Parathyroid adenoma (tissue), 2 donors: ENCODE data around the gene RFTN1.

Experiments
- H2AFZ ChIP-seq: fragments of 300-600 bp; sonication (generic); one replicate; pipeline ENCODE4 v1.7.0; 2017; ENCODE audit warnings: antibody characterized with exemption, mild to moderate bottlenecking
- H3K27ac ChIP-seq: fragments of 300-600 bp; sonication (generic); one replicate; pipeline ENCODE4 v1.7.0; 2017
- H3K27me3 ChIP-seq: fragments of 300-600 bp; sonication (generic); one replicate; pipeline ENCODE4 v1.7.0; 2017; ENCODE audit warnings: low read length; ENCODE audit not compliant: control insufficient read depth, insufficient read depth
- H3K36me3 ChIP-seq: fragments of 300-600 bp; sonication (generic); one replicate; pipeline ENCODE4 v1.7.0; 2017; ENCODE audit warnings: low read length; ENCODE audit not compliant: control insufficient read depth, insufficient read depth
- H3K4me1 ChIP-seq: fragments of 300-600 bp; sonication (generic); one replicate; pipeline ENCODE4 v1.7.0; 2017; ENCODE audit warnings: control low read depth
- H3K4me2 ChIP-seq: fragments of 300-600 bp; sonication (generic); one replicate; pipeline ENCODE4 v1.7.0; 2017; ENCODE audit warnings: low read length
- H3K4me3 ChIP-seq: fragments of 300-600 bp; sonication (generic); one replicate; pipeline ENCODE4 v1.7.0; 2017; ENCODE audit warnings: low read depth, low read length
- H3K79me2 ChIP-seq: fragments of 300-600 bp; sonication (generic); one replicate; pipeline ENCODE4 v1.7.0; 2017; ENCODE audit warnings: control low read depth
- H3K9ac ChIP-seq: fragments of 300-600 bp; sonication (generic); one replicate; pipeline ENCODE4 v1.7.0; 2017; ENCODE audit warnings: mild to moderate bottlenecking
- H3K9me3 ChIP-seq: fragments of 300-600 bp; sonication (generic); one replicate; pipeline ENCODE4 v1.7.0; 2017; ENCODE audit warnings: low read length; ENCODE audit not compliant: control insufficient read depth
- CTCF ChIP-seq: fragments of 300-600 bp; sonication (generic); IDR thresholded peaks from one replicate; pipeline ENCODE4 v1.7.0; 2017; ENCODE audit warnings: antibody characterized with exemption, mild to moderate bottlenecking
- donor health status: primary hyperparathyroidism.

The RFTN1 gene

GRCh38 chr3:16302082-16302631 is 211.3 kb downstream of the RFTN1 start:
- no peaks in the 10 kb centered on the region for H3K36me3 ChIP-seq
- H3K9me3 ChIP-seq, result no peaks in the 10 kb centered on the region
- no peak overlapping the region for H3K9ac ChIP-seq
- no peak overlapping the region for H3K4me2 ChIP-seq
- no peak overlapping the region for H3K27ac ChIP-seq
- no peaks in the 10 kb centered on the region for H3K79me2 ChIP-seq
- H3K27me3 ChIP-seq, result no peaks in the 10 kb centered on the region
- TF ChIP-seq CTCF, result no peak
- no peaks in the 10 kb centered on the region for H3K4me1 ChIP-seq
- H3K4me3 ChIP-seq, result no peak overlapping the region
- H2AFZ ChIP-seq, result no peak overlapping the region

DNA sequence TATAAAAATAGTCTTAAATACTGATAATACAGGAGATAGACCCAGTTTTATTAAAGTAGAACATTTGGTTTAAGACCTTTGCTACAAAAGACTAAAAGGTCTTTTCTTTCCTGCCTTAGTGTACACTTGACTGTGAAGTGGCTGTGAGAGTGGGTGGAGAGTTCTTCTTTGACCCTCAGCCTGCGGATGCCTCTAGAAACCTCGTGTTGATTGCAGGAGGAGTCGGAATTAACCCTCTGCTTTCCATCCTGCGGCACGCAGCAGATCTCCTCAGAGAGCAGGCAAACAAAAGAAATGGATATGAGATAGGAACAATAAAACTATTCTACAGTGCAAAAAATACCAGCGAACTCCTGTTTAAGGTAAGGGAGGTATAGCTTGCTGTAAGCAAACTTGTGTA is 212.0 kb downstream of the RFTN1 start:
- no peaks in the 10 kb centered on the region for H3K27me3 ChIP-seq
- TF ChIP-seq CTCF, result no peak
- H3K4me2 ChIP-seq, result no peak overlapping the region
- H3K79me2 ChIP-seq, result no peaks in the 10 kb centered on the region
- H2AFZ ChIP-seq, result no peak overlapping the region
- H3K9ac ChIP-seq, result no peak overlapping the region
- H3K4me3 ChIP-seq, result no peak overlapping the region
- H3K36me3 ChIP-seq, result no peaks in the 10 kb centered on the region
- H3K27ac ChIP-seq, result no peak overlapping the region
- no peaks in the 10 kb centered on the region for H3K9me3 ChIP-seq
- H3K4me1 ChIP-seq, result no peaks in the 10 kb centered on the region

- Histone ChIP-seq H3K27ac (no peak overlapping the region), H3K4me3 (no peak overlapping the region)
Measured at GRCh38 chr3:16300881-16301359, 212.6 kb downstream of the RFTN1 start.

GRCh38 chr3:16300307-16300706 is 213.2 kb downstream of the RFTN1 start:
- no peak overlapping the region for H3K27ac ChIP-seq
- no peak overlapping the region for H3K4me3 ChIP-seq
- no peaks in the 10 kb centered on the region for H3K79me2 ChIP-seq
- no peaks in the 10 kb centered on the region for H3K27me3 ChIP-seq
- H3K4me1 ChIP-seq, result no peaks in the 10 kb centered on the region
- TF ChIP-seq CTCF, result no peak
- H3K9ac ChIP-seq, result no peak overlapping the region
- no peak overlapping the region for H3K4me2 ChIP-seq
- no peaks in the 10 kb centered on the region for H3K9me3 ChIP-seq
- H3K36me3 ChIP-seq, result no peaks in the 10 kb centered on the region
- no peak overlapping the region for H2AFZ ChIP-seq

More at GRCh38 chr3:16300881-16301359, 212.6 kb downstream of the RFTN1 start:
- no peaks in the 10 kb centered on the region for H3K9me3 ChIP-seq
- H3K36me3 ChIP-seq, result no peaks in the 10 kb centered on the region
- no peak overlapping the region for H2AFZ ChIP-seq
- no peak overlapping the region for H3K4me2 ChIP-seq
- no peaks in the 10 kb centered on the region for H3K79me2 ChIP-seq
- no peaks in the 10 kb centered on the region for H3K4me1 ChIP-seq
- H3K27me3 ChIP-seq, result no peaks in the 10 kb centered on the region
- no peak overlapping the region for H3K9ac ChIP-seq
- no peak for TF ChIP-seq CTCF

DNA sequence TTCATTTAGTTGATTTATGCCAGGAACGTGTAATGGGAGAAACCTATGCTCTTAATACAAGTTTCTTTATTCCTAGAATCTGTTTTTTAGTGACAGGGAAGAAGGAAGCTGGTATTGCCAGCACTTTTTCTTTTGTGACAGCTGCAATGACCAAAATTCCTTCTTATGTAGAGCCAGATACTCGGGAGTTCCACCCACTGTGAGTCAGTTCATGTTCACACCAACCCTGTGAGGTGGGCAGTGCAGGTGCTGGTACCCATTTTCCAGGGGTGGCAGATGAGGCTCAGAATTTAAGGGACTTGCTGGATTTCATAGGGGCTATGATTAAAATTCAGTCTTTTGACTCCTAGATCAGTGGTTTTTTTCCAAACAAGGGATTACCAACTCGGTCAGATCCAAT is 213.8 kb downstream of the RFTN1 start:
- no peak for TF ChIP-seq CTCF

More for the DNA sequence above, 213.8 kb downstream of the RFTN1 start:
- H3K79me2 ChIP-seq, result no peaks in the 10 kb centered on the region
- no peak overlapping the region for H3K27ac ChIP-seq
- no peak overlapping the region for H3K9ac ChIP-seq
- H3K4me1 ChIP-seq, result no peaks in the 10 kb centered on the region
- H2AFZ ChIP-seq, result no peak overlapping the region
- H3K36me3 ChIP-seq, result no peaks in the 10 kb centered on the region
- H3K9me3 ChIP-seq, result no peaks in the 10 kb centered on the region
- H3K27me3 ChIP-seq, result no peaks in the 10 kb centered on the region
- no peak overlapping the region for H3K4me2 ChIP-seq
- H3K4me3 ChIP-seq, result no peak overlapping the region
